Osteocyte (in vitro differentiated cells): ENCODE results near the gene STX3. TPM values are rescaled to one million over a fixed set of nuclear protein-coding genes. Genes with fewer than 3 reads are reported as not detected.

ENCODE experiments used
- DNase-seq: peaks from one replicate; pipeline ENCODE4 v3.0.0; 2021; ENCODE audit warnings: mixed read lengths; ENCODE audit not compliant: unreplicated experiment; ENCODE audit errors: extremely low spot score
- H3K27ac Mint-ChIP-seq: one replicate; pipeline ENCODE4 v1.8.0; 2021; ENCODE audit warnings: mild to moderate bottlenecking, mixed read lengths; ENCODE audit not compliant: unreplicated experiment
- H3K27me3 Mint-ChIP-seq: one replicate; pipeline ENCODE4 v1.8.0; 2021; ENCODE audit warnings: mixed read lengths; ENCODE audit not compliant: unreplicated experiment
- H3K36me3 Mint-ChIP-seq: one replicate; pipeline ENCODE4 v1.8.0; 2021; ENCODE audit warnings: mixed read lengths; ENCODE audit not compliant: unreplicated experiment
- H3K4me1 Mint-ChIP-seq: one replicate; pipeline ENCODE4 v1.8.0; 2021; ENCODE audit warnings: mixed read lengths; ENCODE audit not compliant: unreplicated experiment
- H3K4me3 Mint-ChIP-seq: one replicate; pipeline ENCODE4 v1.8.0; 2021; ENCODE audit warnings: mild to moderate bottlenecking, moderate library complexity, mixed read lengths; ENCODE audit not compliant: unreplicated experiment
- H3K9me3 Mint-ChIP-seq: one replicate; pipeline ENCODE4 v1.8.0; 2021; ENCODE audit warnings: mixed read lengths; ENCODE audit not compliant: unreplicated experiment
- total RNA-seq: library from RNA; stranded (reverse); gene quantifications from 2 replicates; pipeline ENCODE4 v1.2.1, GENCODE V29; 2021
- TF ChIP-seq, protein P1 (sequence below): fragments of 200-600 bp; sonication (generic); IDR thresholded peaks from 2 replicates; pipeline ENCODE4 v1.5.0; 2021; ENCODE audit warnings: antibody characterized with exemption, mild to moderate bottlenecking, moderate library complexity

Gene STX3
- total RNA-seq, 1 donor from 2014 or later: 17.8 TPM

DNA sequence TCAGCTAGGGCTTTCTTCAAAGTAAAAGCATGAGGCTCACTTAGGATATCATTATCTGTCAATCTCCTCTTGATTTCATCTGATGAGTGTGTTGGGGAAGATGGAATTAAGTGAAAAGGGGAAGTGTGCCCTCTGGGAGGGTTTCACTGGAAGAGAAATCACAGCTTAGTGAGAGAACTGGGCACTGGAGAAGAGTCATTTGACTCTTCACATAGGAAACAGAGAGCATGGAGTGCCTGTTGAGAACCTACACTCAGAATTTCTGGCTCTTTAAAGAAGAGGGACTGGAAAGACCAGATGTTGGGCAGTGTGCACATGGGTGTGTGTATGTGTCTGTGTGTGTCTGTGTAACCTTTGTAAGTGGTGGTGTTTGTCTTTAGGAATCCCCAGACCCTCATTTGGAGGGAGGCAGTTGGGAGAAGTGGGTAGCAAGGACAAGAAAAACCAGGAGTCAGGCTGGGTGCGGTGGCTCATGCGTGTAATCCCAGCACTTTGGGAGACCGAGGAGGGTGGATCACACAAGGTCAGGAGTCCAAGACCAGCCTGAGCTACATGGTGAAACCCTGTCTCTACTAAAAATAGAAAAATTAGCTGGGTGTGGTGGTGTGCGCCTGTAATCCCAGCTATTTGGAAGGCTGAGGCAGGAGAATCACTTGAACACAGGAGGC is 10.0 kb downstream of the STX3 start:
- no peaks in the 10 kb centered on the region for H3K9me3 Mint-ChIP-seq
- H3K4me1 Mint-ChIP-seq: peaks cover 4% of the 10 kb centered on the region
- DNase-seq: no peak
- H3K4me3 Mint-ChIP-seq: no peak overlapping the region
- TF ChIP-seq, protein P1, sequence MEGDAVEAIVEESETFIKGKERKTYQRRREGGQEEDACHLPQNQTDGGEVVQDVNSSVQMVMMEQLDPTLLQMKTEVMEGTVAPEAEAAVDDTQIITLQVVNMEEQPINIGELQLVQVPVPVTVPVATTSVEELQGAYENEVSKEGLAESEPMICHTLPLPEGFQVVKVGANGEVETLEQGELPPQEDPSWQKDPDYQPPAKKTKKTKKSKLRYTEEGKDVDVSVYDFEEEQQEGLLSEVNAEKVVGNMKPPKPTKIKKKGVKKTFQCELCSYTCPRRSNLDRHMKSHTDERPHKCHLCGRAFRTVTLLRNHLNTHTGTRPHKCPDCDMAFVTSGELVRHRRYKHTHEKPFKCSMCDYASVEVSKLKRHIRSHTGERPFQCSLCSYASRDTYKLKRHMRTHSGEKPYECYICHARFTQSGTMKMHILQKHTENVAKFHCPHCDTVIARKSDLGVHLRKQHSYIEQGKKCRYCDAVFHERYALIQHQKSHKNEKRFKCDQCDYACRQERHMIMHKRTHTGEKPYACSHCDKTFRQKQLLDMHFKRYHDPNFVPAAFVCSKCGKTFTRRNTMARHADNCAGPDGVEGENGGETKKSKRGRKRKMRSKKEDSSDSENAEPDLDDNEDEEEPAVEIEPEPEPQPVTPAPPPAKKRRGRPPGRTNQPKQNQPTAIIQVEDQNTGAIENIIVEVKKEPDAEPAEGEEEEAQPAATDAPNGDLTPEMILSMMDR: no peak
- no peaks in the 10 kb centered on the region for H3K36me3 Mint-ChIP-seq
- no peak overlapping the region for H3K27ac Mint-ChIP-seq
- no peaks in the 10 kb centered on the region for H3K27me3 Mint-ChIP-seq

DNA sequence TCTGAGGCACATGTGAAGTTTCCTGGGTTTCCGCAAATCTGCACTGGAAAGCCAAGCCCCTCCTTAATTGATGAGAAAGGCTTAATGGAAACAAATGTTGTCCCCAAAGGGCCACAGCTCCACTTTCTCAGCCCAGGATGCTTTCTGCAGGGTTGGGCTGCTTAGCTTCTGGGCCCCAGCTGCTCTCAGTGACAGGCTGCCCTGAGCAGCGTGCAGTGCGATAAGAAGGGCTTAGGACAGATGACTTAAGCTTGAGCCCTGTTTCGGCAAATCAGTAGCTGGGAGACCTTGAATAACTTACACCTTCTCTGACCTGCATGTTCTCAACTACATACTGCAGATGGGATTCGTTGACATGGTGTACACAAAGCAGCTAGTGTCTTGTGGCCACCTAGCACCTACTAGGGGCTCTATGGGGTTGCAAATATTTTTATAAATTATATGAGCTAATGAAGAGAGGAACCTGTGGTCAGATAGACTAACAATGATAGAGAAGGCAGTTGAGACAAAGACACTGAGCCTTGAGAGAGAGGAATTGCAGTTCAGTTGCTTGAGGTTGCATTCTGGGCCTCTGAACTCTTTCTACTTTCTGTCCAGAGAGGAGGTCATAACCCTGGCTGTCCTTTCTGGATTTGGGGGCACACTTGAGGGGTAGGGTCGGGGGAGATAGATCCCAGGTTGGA is 11.5 kb downstream of the STX3 start:
- H3K36me3 Mint-ChIP-seq: no peaks in the 10 kb centered on the region
- H3K9me3 Mint-ChIP-seq: no peaks in the 10 kb centered on the region
- TF ChIP-seq, protein P1: no peak
- no peak for DNase-seq
- H3K4me1 Mint-ChIP-seq: peaks cover 4% of the 10 kb centered on the region
- no peaks in the 10 kb centered on the region for H3K27me3 Mint-ChIP-seq
- H3K27ac Mint-ChIP-seq: no peak overlapping the region
- H3K4me3 Mint-ChIP-seq: no peak overlapping the region

DNA sequence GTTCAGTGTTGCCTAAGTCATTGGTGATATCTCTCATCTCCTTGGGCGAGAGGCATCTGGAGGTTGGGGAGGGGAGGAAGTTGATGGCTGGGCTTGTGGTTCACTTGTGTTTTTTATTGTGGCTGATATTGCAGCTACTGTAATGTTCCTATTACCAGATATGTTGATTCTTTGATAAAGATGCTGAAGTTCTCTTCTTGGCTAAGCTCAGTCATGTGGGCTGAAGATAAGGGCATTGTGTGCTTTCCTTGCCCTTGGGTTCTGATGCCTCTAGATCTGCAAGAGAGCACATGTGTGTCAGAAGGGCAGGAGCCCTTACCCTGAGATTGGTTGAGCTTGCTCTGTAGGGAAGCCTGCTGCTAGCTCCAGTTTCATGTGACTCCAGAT is 12.0 kb downstream of the STX3 start:
- Mint-ChIP-seq H3K27ac (no peak overlapping the region), H3K9me3 (no peaks in the 10 kb centered on the region), H3K36me3 (no peaks in the 10 kb centered on the region), H3K27me3 (no peaks in the 10 kb centered on the region), H3K4me1 (peaks cover 4% of the 10 kb centered on the region), H3K4me3 (no peak overlapping the region)
- TF ChIP-seq, protein P1: no peak
- DNase-seq: no peak

DNA sequence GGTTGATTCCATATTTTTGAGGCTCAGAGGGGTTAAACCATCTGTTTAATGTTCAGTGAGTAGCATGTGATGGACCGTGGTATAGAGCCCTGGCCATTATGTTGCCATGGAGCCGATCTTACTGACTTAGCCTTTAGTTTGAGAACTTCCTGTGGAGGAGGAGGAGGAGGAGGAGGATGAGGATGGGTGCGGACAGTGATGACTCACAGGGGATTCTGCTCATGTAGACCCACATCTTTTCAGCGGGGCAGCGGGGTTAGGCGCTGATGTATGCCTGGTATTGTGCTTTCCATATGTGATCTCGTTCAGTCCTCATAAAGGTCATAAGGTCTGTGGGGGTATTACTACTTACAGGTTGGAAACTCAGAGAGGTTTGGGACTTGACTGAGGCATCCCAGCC is 13.9 kb downstream of the STX3 start:
- DNase-seq: no peak
- TF ChIP-seq, protein P1: no peak
- Mint-ChIP-seq H3K4me3 (no peak overlapping the region), H3K27me3 (no peaks in the 10 kb centered on the region), H3K36me3 (peaks cover 8% of the 10 kb centered on the region), H3K4me1 (peaks cover 4% of the 10 kb centered on the region), H3K27ac (no peak overlapping the region), H3K9me3 (no peaks in the 10 kb centered on the region)

DNA sequence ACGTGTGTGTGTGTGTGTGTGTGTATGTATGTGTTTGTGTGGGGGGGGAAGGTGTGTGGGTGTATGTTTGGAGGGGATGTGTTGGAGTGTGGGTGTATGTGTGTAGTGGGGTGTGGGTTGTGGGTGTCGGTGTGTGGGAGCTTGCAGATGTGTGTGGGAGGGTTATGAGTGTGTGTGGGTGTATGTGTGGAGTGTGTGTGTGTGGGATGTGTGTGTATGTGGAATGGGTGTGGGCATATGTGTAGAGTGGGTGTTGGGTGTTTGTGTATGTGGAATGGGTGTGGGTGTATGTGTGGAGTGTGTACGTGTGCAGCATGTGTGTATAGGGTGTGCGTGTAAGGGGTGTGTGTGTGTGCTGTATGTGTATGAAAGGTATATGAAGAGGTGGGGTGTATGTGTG is 14.7 kb downstream of the STX3 start:
- Mint-ChIP-seq H3K9me3 (no peaks in the 10 kb centered on the region), H3K27me3 (no peaks in the 10 kb centered on the region), H3K4me3 (no peak overlapping the region), H3K4me1 (peaks cover 4% of the 10 kb centered on the region), H3K36me3 (peaks cover 9% of the 10 kb centered on the region), H3K27ac (no peak overlapping the region)
- TF ChIP-seq, protein P1: no peak
- no peak for DNase-seq
